Right cardiac atrium (tissue), 5 donors: ENCODE measurements around the gene SLC25A30. TPM values are rescaled to one million over a fixed set of nuclear protein-coding genes. Genes with fewer than 3 reads are reported as not detected.
A peak's percentile ranks its signal among the peaks of the same experiment; 100 is the strongest.

Source experiments
- ATAC-seq, 2 donors: fragments of 200-7000 bp; cut with Tn5 transposase; one replicate each; pipeline versions ENCODE4 v1.8.0 to v1.9.1; 2020; ENCODE audit warnings: moderate library complexity in 2 of 2, mild to moderate bottlenecking in 1 of 2
- DNase-seq, 3 donors: peaks; one replicate each; pipeline ENCODE4 v3.0.0-alpha.2; 2020
- H3K27ac ChIP-seq: one replicate; pipeline ENCODE4 v1.5.1; 2013; ENCODE audit warnings: mild to moderate bottlenecking, low read length, control low read depth, moderate library complexity
- H3K27me3 ChIP-seq: one replicate; pipeline ENCODE4 v1.6.1; 2013; ENCODE audit not compliant: control insufficient read depth, insufficient read depth
- H3K4me1 ChIP-seq: one replicate; pipeline ENCODE4 v1.6.1; 2013; ENCODE audit warnings: low read length; ENCODE audit not compliant: control insufficient read depth, insufficient read depth
- H3K4me3 ChIP-seq: one replicate; pipeline ENCODE4 v1.5.1; 2013; ENCODE audit warnings: low read length, control low read depth
- H3K9me3 ChIP-seq: one replicate; pipeline ENCODE4 v1.6.1; 2013; ENCODE audit warnings: low read length; ENCODE audit not compliant: control insufficient read depth
- WGBS: extraction: QIAGEN DNeasy Blood & Tissue Kit; methylation state at CpG from one replicate; pipeline ENCODE4 v1.1.7; 2013; 5-methylcytosine and 5-hydroxymethylcytosine counted together
- intact Hi-C, 4 donors: fragments of 100-400 bp; cut with DNase I; formaldehyde crosslinking; loops; one replicate each; pipeline versions ENCODE4 v1.11.0 to v1.14.0; 2022 to 2023
- polyA plus RNA-seq: library from polyadenylated mRNA; stranded (reverse); fragments of 200-250 nt; gene quantifications from one replicate; pipeline ENCODE4 v1.2.3, GENCODE V29; 2013
- total RNA-seq, 4 donors: library from RNA; stranded (reverse); fragmentation: NEBNext Ultra II Directional; extraction: Animal tissue kit (Norgen Biotek cat#: 25700); gene quantifications; one replicate each; pipeline ENCODE4 v1.2.1, GENCODE V29; 2021
- donor health status: healthy with polysubstance abuse.
- donor health status: DM: no; HTN: yes; CAD: no.
- donor health status: DM: no; HTN: no; CAD: no.
- donor health status: DM: no; HTN: yes; CAD: no; lungs with severe emphysema.
- donor health status: DM: yes; HTN: yes; CAD: no.

The SLC25A30 gene
- total and polyA plus RNA-seq, 5 donors = 29.8 to 72.2 (median 63.6) TPM

- ATAC-seq (no peak), DNase-seq (no peak)
- intact Hi-C loops = no loop called here
- Histone ChIP-seq H3K4me1 (no peaks in the 10 kb centered on the region), H3K27me3 (no peaks in the 10 kb centered on the region), H3K4me3 (no peak overlapping the region), H3K27ac (no peak overlapping the region), H3K9me3 (no peaks in the 10 kb centered on the region)
- 81% methylated on average over 7 of the region's 7 CpGs for WGBS
Observed at GRCh38 chr13:45446181-45446580, 28.0 kb upstream of the SLC25A30 start.

- no peaks in the 10 kb centered on the region for H3K9me3 ChIP-seq
- WGBS = 75% methylated on average over 6 of the region's 6 CpGs
- ATAC-seq (no peak), DNase-seq (no peak)
- no peak overlapping the region for H3K27ac ChIP-seq
- no peak overlapping the region for H3K4me3 ChIP-seq
- H3K4me1 ChIP-seq = no peaks in the 10 kb centered on the region
- intact Hi-C loops = no loop called here
- H3K27me3 ChIP-seq = no peaks in the 10 kb centered on the region
Observed at GRCh38 chr13:45445053-45445452, 26.9 kb upstream of the SLC25A30 start.

DNA sequence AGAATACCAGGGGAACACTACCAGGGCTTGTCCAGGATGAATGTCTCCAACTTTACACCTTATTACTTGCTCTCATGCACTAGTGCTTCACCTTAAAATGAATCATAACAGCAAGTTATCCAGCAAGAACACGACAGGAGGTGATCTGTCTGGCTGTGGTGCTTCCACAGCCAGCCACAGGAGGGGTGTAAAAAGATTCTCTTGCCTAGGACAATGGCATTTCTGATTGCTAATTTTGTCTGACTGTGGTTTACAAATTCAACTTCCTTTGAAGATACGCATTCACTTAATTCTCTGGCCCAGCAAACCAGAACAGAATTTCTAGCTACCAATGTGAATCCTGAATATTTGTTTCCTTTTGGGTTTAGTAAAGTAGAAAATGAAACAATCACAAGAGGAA lies 23.5 kb upstream of the SLC25A30 start:
- no peaks in the 10 kb centered on the region for H3K4me1 ChIP-seq
- no peak overlapping the region for H3K4me3 ChIP-seq
- 25% methylated on average over 2 of the region's 2 CpGs for WGBS
- no peaks in the 10 kb centered on the region for H3K27me3 ChIP-seq
- intact Hi-C loops = no loop called here
- peak overlapping the region; percentile 39 for H3K27ac ChIP-seq
- DNase-seq = no peak
- H3K9me3 ChIP-seq = no peaks in the 10 kb centered on the region
- peak; percentile 45 to 54 for ATAC-seq

- H3K4me1 ChIP-seq = no peaks in the 10 kb centered on the region
- H3K27ac ChIP-seq = peak overlapping the region; percentile 84
- DNase-seq (no peak), ATAC-seq (no peak)
- H3K27me3 ChIP-seq = no peaks in the 10 kb centered on the region
- intact Hi-C loops = no loop called here
- no peak overlapping the region for H3K4me3 ChIP-seq
- H3K9me3 ChIP-seq = no peaks in the 10 kb centered on the region
- 75% methylated on average over 3 of the region's 3 CpGs for WGBS
Observed at GRCh38 chr13:45439781-45440462, 21.7 kb upstream of the SLC25A30 start.

DNA sequence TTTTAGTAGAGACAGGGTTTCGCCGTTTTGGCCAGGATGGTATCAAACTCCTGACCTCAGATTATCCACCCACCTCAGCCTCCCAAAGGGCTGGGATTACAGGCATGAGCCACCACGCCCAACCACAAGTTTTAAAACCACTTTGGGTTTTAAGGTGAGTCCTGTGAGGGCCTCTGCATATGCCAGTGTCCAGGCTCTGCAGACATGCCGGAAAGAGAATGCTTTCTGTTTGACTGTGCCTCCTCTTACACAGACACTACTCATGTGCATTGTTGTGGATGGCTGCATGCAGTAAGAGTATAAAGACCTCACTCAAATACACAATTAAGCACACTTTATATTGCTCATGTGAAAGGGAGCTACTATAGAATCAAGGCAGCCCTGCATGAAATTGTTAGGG lies 20.8 kb upstream of the SLC25A30 start:
- no peaks in the 10 kb centered on the region for H3K27me3 ChIP-seq
- 85% methylated on average over 4 of the region's 4 CpGs for WGBS
- H3K27ac ChIP-seq = no peak overlapping the region
- H3K9me3 ChIP-seq = no peaks in the 10 kb centered on the region
- no peaks in the 10 kb centered on the region for H3K4me1 ChIP-seq
- ATAC-seq = no peak
- intact Hi-C loops = no loop called here
- no peak for DNase-seq
- no peak overlapping the region for H3K4me3 ChIP-seq

GRCh38 chr13:45437947-45438346 lies 19.8 kb upstream of the SLC25A30 start:
- WGBS = 80% methylated on average over 4 of the region's 4 CpGs
- H3K27me3 ChIP-seq = no peaks in the 10 kb centered on the region
- H3K9me3 ChIP-seq = no peaks in the 10 kb centered on the region
- intact Hi-C loops = no loop called here
- H3K4me3 ChIP-seq = no peak overlapping the region
- ATAC-seq (no peak), DNase-seq (no peak)
- H3K4me1 ChIP-seq = no peaks in the 10 kb centered on the region
- no peak overlapping the region for H3K27ac ChIP-seq

DNA sequence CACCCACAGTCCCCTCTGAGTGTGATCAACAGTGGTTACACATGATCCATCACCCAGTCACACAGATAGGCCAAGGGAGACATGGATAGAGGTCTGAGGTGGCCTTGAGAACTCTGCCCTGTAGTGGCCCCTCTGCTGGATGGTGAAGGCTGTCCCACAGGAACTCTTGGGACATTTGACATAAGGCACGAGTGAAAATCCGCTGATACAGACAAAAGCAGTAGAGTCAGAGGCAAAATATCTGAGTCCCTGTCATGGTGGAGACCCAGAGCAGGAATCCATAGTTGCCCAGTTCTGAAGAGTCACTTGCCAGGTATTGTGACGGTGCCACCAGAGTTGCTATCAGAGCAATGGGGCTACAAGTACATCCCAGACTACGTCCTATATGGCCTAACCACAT lies 18.8 kb upstream of the SLC25A30 start:
- no peaks in the 10 kb centered on the region for H3K4me1 ChIP-seq
- H3K27ac ChIP-seq = no peak overlapping the region
- no peak overlapping the region for H3K4me3 ChIP-seq
- no peak for ATAC-seq
- WGBS = 92% methylated on average over 4 of the region's 4 CpGs
- intact Hi-C loops = no loop called here
- H3K27me3 ChIP-seq = no peaks in the 10 kb centered on the region
- no peak for DNase-seq
- no peaks in the 10 kb centered on the region for H3K9me3 ChIP-seq

DNA sequence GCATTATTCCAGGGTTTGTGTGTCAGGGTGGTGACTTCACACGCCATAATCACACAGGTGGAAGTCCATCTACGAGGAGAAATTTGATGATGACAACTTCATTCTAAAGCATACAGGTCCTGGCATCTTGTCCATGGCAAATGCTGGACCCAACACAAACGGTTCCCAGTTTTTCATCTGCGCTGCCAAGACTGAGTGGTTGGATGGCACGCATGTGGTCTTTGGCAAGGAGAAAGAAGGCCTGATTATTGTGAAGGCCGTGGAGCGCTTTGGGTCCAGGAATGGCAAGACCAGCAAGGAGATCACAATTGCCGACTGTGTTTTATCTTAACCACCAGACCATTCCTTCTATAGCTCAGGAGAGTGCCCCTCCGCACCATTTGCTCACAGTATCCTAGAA lies 18.2 kb upstream of the SLC25A30 start:
- H3K4me1 ChIP-seq = no peaks in the 10 kb centered on the region
- intact Hi-C loops = no loop called here
- ATAC-seq (no peak), DNase-seq (no peak)
- H3K4me3 ChIP-seq = no peak overlapping the region
- WGBS = 84% methylated on average over 9 of the region's 9 CpGs
- H3K27ac ChIP-seq = no peak overlapping the region
- no peaks in the 10 kb centered on the region for H3K27me3 ChIP-seq
- no peaks in the 10 kb centered on the region for H3K9me3 ChIP-seq

- H3K27ac ChIP-seq = no peak overlapping the region
- no peaks in the 10 kb centered on the region for H3K4me1 ChIP-seq
- H3K27me3 ChIP-seq = no peaks in the 10 kb centered on the region
- 89% methylated on average over 8 of the region's 8 CpGs for WGBS
- no peak overlapping the region for H3K4me3 ChIP-seq
- DNase-seq (no peak), ATAC-seq (no peak)
- H3K9me3 ChIP-seq = no peaks in the 10 kb centered on the region
- intact Hi-C loops = no loop called here
Observed at GRCh38 chr13:45434556-45435371, 16.6 kb upstream of the SLC25A30 start.

DNA sequence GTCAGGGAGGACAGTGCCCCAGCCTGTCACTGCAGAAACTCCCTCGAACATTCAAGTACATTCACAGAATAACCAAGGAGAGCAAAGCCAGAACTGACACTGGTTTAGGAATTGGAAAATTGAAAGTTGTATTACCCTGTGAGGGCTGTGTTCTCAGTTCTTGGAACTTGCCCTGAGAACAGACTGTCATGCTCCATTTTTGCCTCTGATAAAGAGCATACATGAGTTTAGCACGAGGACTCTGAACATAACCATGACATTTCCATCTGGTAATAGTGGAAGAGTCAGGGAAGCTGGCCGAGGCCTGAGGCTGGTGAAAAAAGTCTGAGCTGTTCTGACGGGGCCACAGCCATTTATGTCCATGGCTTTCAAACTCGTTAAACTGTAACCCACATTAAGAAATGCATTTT lies 15.2 kb upstream of the SLC25A30 start:
- 45% methylated on average over 5 of the region's 5 CpGs for WGBS
- H3K27ac ChIP-seq = peak overlapping the region; percentile 67
- no peak overlapping the region for H3K4me3 ChIP-seq
- no peaks in the 10 kb centered on the region for H3K27me3 ChIP-seq
- H3K4me1 ChIP-seq = no peaks in the 10 kb centered on the region
- peak; percentile 49 to 74 for ATAC-seq
- intact Hi-C loops = no loop called here
- DNase-seq = no peak
- no peaks in the 10 kb centered on the region for H3K9me3 ChIP-seq

DNA sequence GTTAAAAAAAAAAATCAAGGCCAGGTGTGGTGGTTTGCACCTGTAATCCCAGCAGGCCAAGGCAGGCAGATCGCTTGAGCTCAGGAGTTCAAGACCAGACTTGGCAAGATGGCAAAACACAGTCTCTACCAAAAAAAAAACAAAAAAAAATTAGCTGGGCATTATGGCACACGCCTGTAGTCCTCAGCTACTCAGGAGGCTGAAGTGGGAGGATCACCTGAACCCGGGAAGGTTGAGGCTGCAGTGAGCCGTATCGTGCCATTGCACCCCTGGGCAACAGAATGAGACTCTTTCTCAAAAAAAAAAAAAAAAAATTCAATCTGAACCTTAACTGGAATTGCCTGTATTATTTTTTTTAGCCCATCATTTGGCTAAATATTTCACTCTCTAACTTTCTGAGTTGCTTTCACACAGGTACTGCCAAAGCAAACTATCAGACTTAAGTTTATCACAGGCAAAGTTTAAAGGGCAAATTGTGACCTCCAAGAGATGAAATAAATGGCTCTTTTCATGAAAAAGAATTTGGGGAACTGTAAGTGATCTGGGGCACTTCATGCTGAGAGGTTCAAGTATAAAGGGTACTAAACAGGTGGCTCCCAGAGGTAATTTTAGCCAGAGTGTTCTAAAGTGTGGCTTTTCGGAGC lies 14.7 kb upstream of the SLC25A30 start:
- intact Hi-C loops = no loop called here
- no peak overlapping the region for H3K4me3 ChIP-seq
- DNase-seq (no peak), ATAC-seq (no peak)
- no peaks in the 10 kb centered on the region for H3K9me3 ChIP-seq
- 90% methylated on average over 6 of the region's 6 CpGs for WGBS
- no peaks in the 10 kb centered on the region for H3K4me1 ChIP-seq
- H3K27ac ChIP-seq = peak overlapping the region; percentile 67
- H3K27me3 ChIP-seq = no peaks in the 10 kb centered on the region
